ENCODE data around the gene TMEM91. TPM values are rescaled to one million over a fixed set of nuclear protein-coding genes. Genes with fewer than 3 reads are reported as not detected.

Gene TMEM91
- total and polyA plus RNA-seq, 2 donors (not counting 3 experiments of a cell fraction or from before 2014, with no cell fraction given), result 9.0 to 13.2 TPM

DNA sequence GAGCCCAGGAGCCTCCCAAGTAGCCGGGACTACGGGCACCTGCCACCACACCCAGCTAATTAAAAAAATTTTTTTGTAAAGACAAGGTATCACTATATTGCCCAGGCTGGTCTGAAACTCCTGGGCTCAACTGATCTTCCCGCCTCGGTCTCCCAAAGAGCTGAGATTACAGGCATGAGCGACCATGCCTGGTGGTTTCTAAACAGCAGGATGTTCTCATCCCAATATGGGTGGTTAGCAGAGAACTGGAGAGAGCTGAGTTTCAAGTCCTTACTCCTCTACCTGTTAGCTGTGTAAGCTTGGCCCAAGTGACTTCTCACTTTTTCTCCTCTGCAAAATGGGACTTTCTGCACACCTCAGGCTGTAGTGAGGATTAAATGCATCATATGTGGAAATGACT, 8.0 kb downstream of the TMEM91 start:
- BruUV-seq (replicated peaks), result no TSS peak
- H3K4me3 ChIP-seq (replicated peaks in 1 of 3; ENCODE audit: insufficient read depth in 1 of 3, low read depth in 1 of 3, low read length in 3 of 3), result no peak overlapping the region
- no peaks in the 10 kb centered on the region for H3K27me3 ChIP-seq (ENCODE audit: control insufficient read depth in 2 of 2, insufficient read depth in 2 of 2, low read length in 2 of 2)
- FAIRE-seq, result no peak
- no peak overlapping the region for H2AFZ ChIP-seq (ENCODE audit: low read depth, low read length)
- TF ChIP-seq, protein P1, sequence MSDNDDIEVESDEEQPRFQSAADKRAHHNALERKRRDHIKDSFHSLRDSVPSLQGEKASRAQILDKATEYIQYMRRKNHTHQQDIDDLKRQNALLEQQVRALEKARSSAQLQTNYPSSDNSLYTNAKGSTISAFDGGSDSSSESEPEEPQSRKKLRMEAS (IDR thresholded peaks at IDR 0.05; ENCODE audit: insufficient read depth, insufficient read length), result no peak
- TF ChIP-seq MYC (IDR thresholded peaks at IDR 0.05; ENCODE audit: low read depth, low read length), result no peak
- TF ChIP-seq, protein P2, sequence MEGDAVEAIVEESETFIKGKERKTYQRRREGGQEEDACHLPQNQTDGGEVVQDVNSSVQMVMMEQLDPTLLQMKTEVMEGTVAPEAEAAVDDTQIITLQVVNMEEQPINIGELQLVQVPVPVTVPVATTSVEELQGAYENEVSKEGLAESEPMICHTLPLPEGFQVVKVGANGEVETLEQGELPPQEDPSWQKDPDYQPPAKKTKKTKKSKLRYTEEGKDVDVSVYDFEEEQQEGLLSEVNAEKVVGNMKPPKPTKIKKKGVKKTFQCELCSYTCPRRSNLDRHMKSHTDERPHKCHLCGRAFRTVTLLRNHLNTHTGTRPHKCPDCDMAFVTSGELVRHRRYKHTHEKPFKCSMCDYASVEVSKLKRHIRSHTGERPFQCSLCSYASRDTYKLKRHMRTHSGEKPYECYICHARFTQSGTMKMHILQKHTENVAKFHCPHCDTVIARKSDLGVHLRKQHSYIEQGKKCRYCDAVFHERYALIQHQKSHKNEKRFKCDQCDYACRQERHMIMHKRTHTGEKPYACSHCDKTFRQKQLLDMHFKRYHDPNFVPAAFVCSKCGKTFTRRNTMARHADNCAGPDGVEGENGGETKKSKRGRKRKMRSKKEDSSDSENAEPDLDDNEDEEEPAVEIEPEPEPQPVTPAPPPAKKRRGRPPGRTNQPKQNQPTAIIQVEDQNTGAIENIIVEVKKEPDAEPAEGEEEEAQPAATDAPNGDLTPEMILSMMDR (IDR thresholded peaks at IDR 0.05; ENCODE audit: extremely low read depth in 1 of 2, insufficient read depth in 1 of 2, low read depth in 1 of 2, low read length in 2 of 2), result no peak
- TF ChIP-seq POLR2AphosphoS5 (IDR thresholded peaks at IDR 0.05; ENCODE audit: insufficient read depth, low read depth, low read length), result no peak
- TF ChIP-seq POLR2A (IDR thresholded peaks at IDR 0.05; ENCODE audit: low read depth, low read length), result no peak
- TF ChIP-seq FOS (IDR thresholded peaks at IDR 0.05; ENCODE audit: borderline replicate concordance, insufficient read depth, low read length), result no peak
- TF ChIP-seq GATA2 (IDR thresholded peaks at IDR 0.05; ENCODE audit: insufficient read depth, insufficient read length, low read depth, low read length), result no peak
- TF ChIP-seq JUN (IDR thresholded peaks at IDR 0.05; ENCODE audit: borderline replicate concordance, insufficient read depth, insufficient read length, low read depth), result no peak
- TF ChIP-seq EZH2 (IDR thresholded peaks at IDR 0.05; ENCODE audit: borderline replicate concordance, low read depth, low read length, severe bottlenecking), result no peak
- no peak for DNase-seq (ENCODE audit: low read depth, low spot score)
- no peaks in the 10 kb centered on the region for H3K9me3 ChIP-seq (replicated peaks; ENCODE audit: control insufficient read depth, insufficient read depth, low read length)
- H3K27ac ChIP-seq (ENCODE audit: insufficient read depth, low read depth, low read length), result no peak overlapping the region
- dilution Hi-C loops (cut with MboI; ENCODE audit: extremely low pct_ligation_motif_present, low sequenced_read_pairs), result no loop called here
- intact Hi-C loops (cut with micrococcal nuclease), result no loop called here
- no peak overlapping the region for H3K9ac ChIP-seq (replicated peaks; ENCODE audit: extremely low read depth, insufficient read depth, low read length)
- no peaks in the 10 kb centered on the region for H3K9me1 ChIP-seq (replicated peaks; ENCODE audit: control insufficient read depth, extremely low read depth, insufficient read depth, low read length)
- no peaks in the 10 kb centered on the region for H4K20me1 ChIP-seq (replicated peaks; ENCODE audit: control insufficient read depth, extremely low read depth, insufficient read depth, low read length)
- H3K4me2 ChIP-seq (ENCODE audit: insufficient read depth, low read length), result no peak overlapping the region
- CTCF ChIA-PET, result interaction anchor here (1.5 kb wide), 1 partner anchor 62 kb away, joined by 3 read pairs; no protein-coding TSS in a partner anchor
- no peaks in the 10 kb centered on the region for H3K79me2 ChIP-seq (ENCODE audit: control insufficient read depth, insufficient read depth, low read length)
- H3K36me3 ChIP-seq (ENCODE audit: control insufficient read depth in 2 of 2, extremely low read depth in 1 of 2, insufficient read depth in 2 of 2, low read length in 2 of 2), result peaks cover 3 to 5% of the 10 kb centered on the region in 2 experiments
- POLR2A ChIA-PET, result no interaction called here
- H3K4me1 ChIP-seq (ENCODE audit: control insufficient read depth, extremely low read depth, insufficient read depth, low read length), result no peaks in the 10 kb centered on the region
